ENCODE results near the gene ZNF462. TPM values are rescaled to one million over a fixed set of nuclear protein-coding genes. Genes with fewer than 3 reads are reported as not detected.

The ZNF462 gene
- total and polyA plus RNA-seq, 11 donors = 5.3 to 51.3 (median 30.9) TPM

DNA sequence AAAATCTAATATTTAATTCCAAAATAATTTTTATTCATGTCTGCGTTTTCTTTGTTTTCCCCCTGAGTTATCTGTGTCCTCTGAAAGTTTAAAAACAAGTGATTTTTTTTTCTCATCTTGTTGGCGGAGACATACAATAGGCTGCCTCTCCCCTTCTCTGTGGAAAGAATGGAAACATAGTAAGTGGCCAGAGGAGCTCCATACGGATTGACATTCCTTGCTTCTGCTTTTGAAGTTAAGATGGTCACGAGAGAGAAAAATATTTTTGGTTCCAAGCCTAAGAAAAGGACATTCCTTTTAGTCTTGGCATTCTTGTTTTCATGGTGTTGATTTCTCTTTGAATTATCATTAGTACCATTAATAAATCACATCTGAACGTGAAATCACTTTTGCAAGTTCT lies 28.3 kb downstream of the ZNF462 start:
- Histone ChIP-seq H3K36me3 (no peaks in the 10 kb centered on the region), H3K4me1 (peaks cover 0 to 51% (median 16%) of the 10 kb centered on the region in 12 donors), H3K4me3 (no peak overlapping the region), H3K27ac (no peak overlapping the region), H3K27me3 (no peaks in the 10 kb centered on the region), H3K9me3 (no peaks in the 10 kb centered on the region)
- DNase-seq = no peak
- intact Hi-C loops (cut with DNase I) = no loop called here
- TF ChIP-seq CTCF (IDR thresholded peaks at IDR 0.05) = no peak
- TF ChIP-seq POLR2A (IDR thresholded peaks at IDR 0.05) = no peak
- ATAC-seq = no peak
- 45 to 60% (median 52%) methylated on average over 5 of the region's 5 CpGs for WGBS, 4 donors

DNA sequence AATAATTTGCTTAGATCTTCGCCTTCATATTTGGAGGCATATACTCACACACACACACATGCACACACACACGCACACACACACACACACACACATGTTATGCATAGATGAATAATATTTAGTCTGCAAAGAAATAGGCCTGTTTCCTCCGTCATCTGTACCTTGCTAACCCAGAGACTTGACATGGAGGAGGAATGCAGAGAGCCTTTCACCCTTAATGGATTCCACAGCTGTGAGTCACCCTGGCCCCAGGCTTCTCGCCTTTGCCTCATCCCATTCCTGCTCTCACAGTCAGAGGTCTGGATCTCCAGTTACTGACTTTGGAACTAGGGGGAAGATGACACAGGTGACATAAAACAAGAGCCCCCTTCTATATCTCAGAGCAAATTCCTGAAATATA lies 29.7 kb downstream of the ZNF462 start:
- Histone ChIP-seq H3K27me3 (no peaks in the 10 kb centered on the region), H3K4me3 (no peak overlapping the region), H3K27ac (peak overlapping the region in 6 of 12 donors; percentile 8 to 57 (median 30)), H3K4me1 (peaks cover 0 to 55% (median 22%) of the 10 kb centered on the region in 12 donors), H3K9me3 (no peaks in the 10 kb centered on the region), H3K36me3 (no peaks in the 10 kb centered on the region)
- intact Hi-C loops (cut with DNase I) = no loop called here
- peak; percentile 64 to 90 (median 84) for ATAC-seq
- DNase-seq = peak in 4 of 5 donors; percentile 24 to 64 (median 56)
- 65 to 73% (median 70%) methylated on average over 4 of the region's 4 CpGs for WGBS, 4 donors
- TF ChIP-seq CTCF (IDR thresholded peaks at IDR 0.05) = no peak
- no peak for TF ChIP-seq POLR2A (IDR thresholded peaks at IDR 0.05)

DNA sequence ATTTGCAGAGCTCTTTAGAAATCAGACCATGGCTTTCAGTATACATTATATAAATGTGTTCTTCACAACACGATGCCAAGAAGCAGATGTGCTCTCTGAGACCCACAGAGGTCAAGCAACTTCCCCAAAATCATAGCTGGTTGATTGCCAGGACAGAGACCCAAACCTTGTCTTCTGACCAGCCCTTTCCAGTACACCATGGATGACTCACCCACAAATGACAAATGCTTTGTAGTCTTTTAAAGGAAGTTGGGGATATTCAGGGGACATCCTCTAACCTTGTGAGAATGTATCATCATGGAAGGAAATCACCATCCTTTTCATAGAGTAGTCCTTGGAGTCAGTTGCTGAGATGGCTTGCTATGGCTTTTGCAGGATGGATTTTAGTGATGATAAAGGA lies 30.1 kb downstream of the ZNF462 start:
- Histone ChIP-seq H3K4me1 (peaks cover 0 to 60% (median 25%) of the 10 kb centered on the region in 12 donors), H3K27ac (peak overlapping the region in 6 of 12 donors; percentile 8 to 57 (median 30)), H3K4me3 (no peak overlapping the region), H3K27me3 (no peaks in the 10 kb centered on the region), H3K36me3 (no peaks in the 10 kb centered on the region), H3K9me3 (no peaks in the 10 kb centered on the region)
- WGBS, 4 donors = 39 to 55% (median 46%) methylated on average over 1 of the region's 1 CpG
- peak in 2 of 4 donors; percentile 15 to 44 for ATAC-seq
- TF ChIP-seq POLR2A (IDR thresholded peaks at IDR 0.05) = no peak
- TF ChIP-seq CTCF (IDR thresholded peaks at IDR 0.05) = no peak
- no peak for DNase-seq
- intact Hi-C loops (cut with DNase I) = no loop called here

DNA sequence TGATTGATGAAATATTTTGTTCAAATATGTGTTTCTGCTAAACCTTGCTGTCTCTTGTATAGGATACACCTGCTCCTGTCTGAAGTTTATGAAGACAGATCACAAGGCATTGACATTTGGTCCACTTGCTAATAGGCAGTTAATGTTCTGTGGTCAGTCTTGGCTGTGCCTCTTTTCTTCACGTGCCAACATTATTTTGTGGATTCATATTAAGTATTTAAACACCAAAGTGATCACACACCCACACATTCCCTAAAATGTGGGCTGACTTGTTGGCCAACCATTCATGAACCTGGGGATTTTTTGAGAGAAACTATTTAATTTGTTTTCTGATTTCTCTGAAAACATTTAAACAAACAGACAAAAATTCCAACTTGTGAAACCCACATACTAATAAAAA lies 33.7 kb downstream of the ZNF462 start:
- 35 to 80% (median 48%) methylated on average over 1 of the region's 1 CpG for WGBS, 4 donors
- no peak for ATAC-seq

More for the DNA sequence above, 33.7 kb downstream of the ZNF462 start:
- no peak for DNase-seq
- Histone ChIP-seq H3K27me3 (no peaks in the 10 kb centered on the region), H3K36me3 (no peaks in the 10 kb centered on the region), H3K9me3 (peaks cover 0 to 16% (median 0%) of the 10 kb centered on the region in 12 donors), H3K4me3 (no peak overlapping the region), H3K27ac (peak overlapping the region in 3 of 12 donors; percentile 23 to 62 (median 41)), H3K4me1 (peaks cover 0 to 51% (median 24%) of the 10 kb centered on the region in 12 donors)
- intact Hi-C loops (cut with DNase I) = no loop called here
- TF ChIP-seq POLR2A (IDR thresholded peaks at IDR 0.05) (no peak), CTCF (IDR thresholded peaks at IDR 0.05) (no peak)
